Heart left ventricle (tissue), 16 donors: ENCODE measurements around the gene SETBP1. TPM values are rescaled to one million over a fixed set of nuclear protein-coding genes. Genes with fewer than 3 reads are reported as not detected.

Source experiments
- ATAC-seq, 4 donors: fragments of 200-7000 bp; cut with Tn5 transposase; one replicate each; pipeline ENCODE4 v1.9.1; 2020 to 2022; ENCODE audit warnings: moderate library complexity in 4 of 4, mild to moderate bottlenecking in 3 of 4, moderate number of reproducible peaks in 1 of 4
- DNase-seq, 5 donors: peaks; one replicate each; pipeline ENCODE4 v3.0.0-alpha.2; 2020
- H3K27ac ChIP-seq, 12 donors: fragments of 200-600 bp; sonication (generic) in 4 of 12; one replicate each; pipeline versions ENCODE4 v1.5.0 to v1.8.0; 2016 to 2022; ENCODE audit warnings: mild to moderate bottlenecking in 2 of 12
- H3K27me3 ChIP-seq, 9 donors: fragments of 200-600 bp; sonication (generic) in 2 of 9; one replicate each; pipeline versions ENCODE4 v1.5.1 to v1.8.0; 2016 to 2022; ENCODE audit warnings: mild to moderate bottlenecking in 3 of 9
- H3K36me3 ChIP-seq, 9 donors: fragments of 200-600 bp; sonication (generic) in 2 of 9; one replicate each; pipeline versions ENCODE4 v1.5.0 to v1.8.0; 2018 to 2022; ENCODE audit warnings: mild to moderate bottlenecking in 2 of 9
- H3K4me1 ChIP-seq, 12 donors: fragments of 200-600 bp; sonication (generic) in 4 of 12; one replicate each; pipeline versions ENCODE4 v1.5.0 to v1.8.0; 2016 to 2022; ENCODE audit warnings: mild to moderate bottlenecking in 3 of 12
- H3K4me3 ChIP-seq, 12 donors: fragments of 200-600 bp; sonication (generic) in 4 of 12; one replicate each; pipeline versions ENCODE4 v1.5.0 to v1.8.0; 2017 to 2022; ENCODE audit warnings: mild to moderate bottlenecking in 9 of 12, moderate library complexity in 4 of 12
- H3K9me3 ChIP-seq, 12 donors: fragments of 200-600 bp; sonication (generic) in 4 of 12; one replicate each; pipeline versions ENCODE4 v1.5.0 to v1.8.0; 2016 to 2022; ENCODE audit warnings: mild to moderate bottlenecking in 1 of 12
- CTCF ChIP-seq, 12 donors: fragments of 200-600 bp; sonication (generic) in 4 of 12; IDR thresholded peaks; one replicate each; pipeline versions ENCODE4 v1.5.0 to v1.8.0; 2018 to 2022; ENCODE audit warnings: antibody characterized with exemption in 12 of 12, mild to moderate bottlenecking in 5 of 12
- POLR2A ChIP-seq, 2 donors: fragments of 450-650 bp; IDR thresholded peaks; one replicate each; pipeline ENCODE4 v1.6.1; 2017; ENCODE audit warnings: antibody characterized with exemption in 2 of 2, mild to moderate bottlenecking in 2 of 2, moderate library complexity in 2 of 2
- WGBS, 4 donors: extraction: QIAGEN DNeasy Blood & Tissue Kit in 2 of 4; methylation state at CpG; one replicate each; pipeline versions ENCODE4 v1.1.5 to v1.1.7; 2013 to 2018; 5-methylcytosine and 5-hydroxymethylcytosine counted together
- intact Hi-C, 10 donors: fragments of 100-400 bp; cut with DNase I; formaldehyde crosslinking; loops; one replicate each; pipeline versions ENCODE4 v1.11.1 to v1.14.2; 2022
- polyA plus RNA-seq, 2 donors: library from polyadenylated mRNA; stranded (reverse); fragments of 200-250 nt; gene quantifications; one replicate each; pipeline ENCODE4 v1.2.3, GENCODE V29; 2013
- total RNA-seq, 9 donors: library from RNA; depleted of rRNA in 2 of 9; stranded (reverse); fragments of >200 nt in 2 of 9; fragmentation: NEBNext Ultra II Directional in 3 of 9; extraction: Animal tissue kit (Norgen Biotek cat#: 25700) in 3 of 9; gene quantifications; one replicate each; pipeline versions ENCODE4 v1.1.0 to v1.2.4, GENCODE V29; 2016 to 2023
- donor health status: ischemic (EF 13 %, LVEDD 7.1; RV severe dilation, severe dysfunction).
- donor health status: healthy with polysubstance abuse.
- donor health status: DM: no; HTN: yes; CAD: no.
- donor health status: DM: no; HTN: no; CAD: no.
- donor health status: ischemic (EF 25% LVEDD 6.9; RV normal size, moderate dysfunction).
- donor health status: ischemic (EF 25% LVEDD 5.7; RV mildly dilated, moderate dysfunction).
- donor health status: healthy.
- donor health status: DM: yes; HTN: yes; CAD: no.
- donor health status: ischemic (EF 35%, LVEDD 5.7; RV mildly dilated, moderate dysfunction).
- donor health status: nonischemic (EF 11% LVEDD 7.7; RV severe dilation, severe dysfunction).
- donor health status: DM: yes; HTN: yes; CAD: no.
- donor health status: PGD.
- donor health status: ischemic (EF 29% LVEDD 5.4; RV normal size, mild dysfunction).
- donor health status: nonischemic (EF 23%, LVEDD 6.1; RV moderate dilation, normal function).

Gene SETBP1
- total and polyA plus RNA-seq, 11 donors = 1.2 to 10.6 (median 5.5) TPM

- no peak overlapping the region for H3K27ac ChIP-seq
- H3K4me3 ChIP-seq = no peak overlapping the region
- DNase-seq (no peak), ATAC-seq (no peak)
- H3K36me3 ChIP-seq = peaks cover 0 to 4% (median 0%) of the 10 kb centered on the region in 9 donors
- intact Hi-C loops = no loop called here
- H3K9me3 ChIP-seq = no peaks in the 10 kb centered on the region
- H3K27me3 ChIP-seq = no peaks in the 10 kb centered on the region
- H3K4me1 ChIP-seq = no peaks in the 10 kb centered on the region
- 83 to 92% (median 85%) methylated on average over 2 of the region's 2 CpGs for WGBS, 4 donors
- TF ChIP-seq POLR2A (IDR thresholded peaks at IDR 0.05) (no peak), CTCF (IDR thresholded peaks at IDR 0.05) (no peak)
Measured at GRCh38 chr18:45006934-45007333, 326.2 kb downstream of the SETBP1 start.

- no peaks in the 10 kb centered on the region for H3K4me1 ChIP-seq
- DNase-seq (no peak), ATAC-seq (no peak)
- no peaks in the 10 kb centered on the region for H3K9me3 ChIP-seq
- WGBS, 4 donors = 91 to 99% (median 97%) methylated on average over 2 of the region's 2 CpGs
- intact Hi-C loops = no loop called here
- peaks cover 0 to 4% (median 0%) of the 10 kb centered on the region in 9 donors for H3K36me3 ChIP-seq
- H3K27me3 ChIP-seq = no peaks in the 10 kb centered on the region
- no peak for TF ChIP-seq POLR2A (IDR thresholded peaks at IDR 0.05)
- TF ChIP-seq CTCF (IDR thresholded peaks at IDR 0.05) = no peak
- no peak overlapping the region for H3K4me3 ChIP-seq
- no peak overlapping the region for H3K27ac ChIP-seq
Measured at GRCh38 chr18:45007531-45007930, 326.8 kb downstream of the SETBP1 start.

DNA sequence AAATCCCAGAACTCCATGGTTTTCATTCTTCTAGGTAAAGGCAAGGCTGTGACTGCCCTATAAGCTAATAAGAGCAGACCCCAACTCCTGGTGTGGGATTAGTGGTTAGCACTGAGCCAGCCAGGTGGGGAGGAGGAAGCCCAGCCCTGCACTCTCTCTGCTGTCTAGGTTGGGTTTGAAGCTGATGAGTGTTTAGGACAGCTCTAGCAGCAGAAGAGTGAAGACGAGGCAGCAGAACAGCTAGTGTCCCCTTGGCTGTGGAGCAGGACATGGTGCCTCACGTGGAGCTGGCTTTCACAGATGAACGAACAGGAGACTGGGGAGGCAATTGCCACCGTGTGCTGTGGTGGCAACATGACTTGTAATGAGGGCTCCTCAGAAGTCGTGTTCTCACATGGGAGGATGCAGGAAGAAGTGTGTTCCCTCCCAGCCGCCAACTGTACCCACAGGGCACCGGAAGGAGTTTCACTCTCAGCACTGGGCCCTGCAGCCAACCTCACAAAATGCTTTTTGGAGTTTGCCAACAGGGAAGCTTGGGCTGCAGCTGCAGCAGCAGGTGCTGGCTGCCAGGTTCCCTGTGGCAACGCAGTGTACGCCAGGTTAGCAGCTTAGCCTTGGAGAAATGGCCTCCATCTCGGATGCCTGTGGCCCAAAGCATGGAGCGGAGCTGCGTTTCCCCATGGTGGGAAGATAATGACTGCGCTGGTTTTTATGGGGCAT lies 328.2 kb downstream of the SETBP1 start:
- peaks cover 0 to 4% (median 0%) of the 10 kb centered on the region in 9 donors for H3K36me3 ChIP-seq
- no peak for TF ChIP-seq CTCF (IDR thresholded peaks at IDR 0.05)
- TF ChIP-seq POLR2A (IDR thresholded peaks at IDR 0.05) = no peak
- 88 to 98% (median 95%) methylated on average over 11 to 13 of the region's 13 CpGs for WGBS, 4 donors
- H3K4me1 ChIP-seq = peaks cover 0 to 11% (median under 1%) of the 10 kb centered on the region in 12 donors
- no peak for DNase-seq
- no peak overlapping the region for H3K4me3 ChIP-seq
- no peaks in the 10 kb centered on the region for H3K27me3 ChIP-seq
- H3K9me3 ChIP-seq = no peaks in the 10 kb centered on the region
- no peak for ATAC-seq
- intact Hi-C loops = no loop called here
- H3K27ac ChIP-seq = no peak overlapping the region

GRCh38 chr18:45009756-45010155 lies 329.1 kb downstream of the SETBP1 start:
- intact Hi-C loops = loop anchor here in 2 of 10 donors (10.0 kb wide), 1 partner anchor 335 kb away; no protein-coding TSS in a partner anchor

More at GRCh38 chr18:45009756-45010155, 329.1 kb downstream of the SETBP1 start:
- Histone ChIP-seq H3K4me1 (peaks cover 0 to 19% (median 2%) of the 10 kb centered on the region in 12 donors), H3K9me3 (no peaks in the 10 kb centered on the region), H3K4me3 (no peak overlapping the region), H3K27ac (no peak overlapping the region), H3K27me3 (no peaks in the 10 kb centered on the region), H3K36me3 (peaks cover 0 to 4% (median 0%) of the 10 kb centered on the region in 9 donors)
- DNase-seq (no peak), ATAC-seq (no peak)
- WGBS, 4 donors = 89 to 95% (median 93%) methylated on average over 5 of the region's 5 CpGs
- no peak for TF ChIP-seq POLR2A (IDR thresholded peaks at IDR 0.05)
- no peak for TF ChIP-seq CTCF (IDR thresholded peaks at IDR 0.05)
